Measurements from ENCODE around the gene ERCC1. TPM values are rescaled to one million over a fixed set of nuclear protein-coding genes. Genes with fewer than 3 reads are reported as not detected.

The ERCC1 gene
- total RNA-seq, 4 donors from 2014 or later = 38.8 to 42.6 (median 40.0) TPM

GRCh38 chr19:45444318-45445041 lies 20.8 kb upstream of the ERCC1 start:
- H3K4me3 ChIP-seq = peak overlapping the region; percentile 28 to 59 (median 36)
- H3K4me1 ChIP-seq = peaks cover 15 to 68% (median 39%) of the 10 kb centered on the region in 4 donors
- TF ChIP-seq EP300 (IDR thresholded peaks at IDR 0.05; ENCODE audit: low read depth) (peak; percentile 69), POLR2AphosphoS5 (IDR thresholded peaks at IDR 0.05) (peak; percentile 40 to 74 (median 58)), POLR2A (IDR thresholded peaks at IDR 0.05) (peak; percentile 45), CTCF (IDR thresholded peaks at IDR 0.05) (peak in 1 of 5 experiments; percentile 9)
- 14 to 40% methylated on average over 5 to 27 of the region's 47 CpGs for WGBS, 2 donors (ENCODE audit: low coverage in 1 of 2)
- no peaks in the 10 kb centered on the region for H3K36me3 ChIP-seq
- H3K9me3 ChIP-seq = no peaks in the 10 kb centered on the region
- peak overlapping the region; percentile 91 to 93 (median 92) for H3K27ac ChIP-seq
- in situ Hi-C loops (cut with MboI; ENCODE audit: low pct_ligation_motif_present in 1 of 4, low pct_unique_long_range_greater_than_20kb in 1 of 4, low sequenced_read_pairs in 3 of 4) (loop anchor here in 3 of 4 donors (5.0 kb wide), 1 partner anchor 33 kb away; no protein-coding TSS in a partner anchor), intact Hi-C loops (cut with DNase I; ENCODE audit: low total_unique reads) (no loop called here)
- DNase-seq = peak; percentile 96
- no peaks in the 10 kb centered on the region for H3K27me3 ChIP-seq

- peak overlapping the region; percentile 91 to 93 (median 92) for H3K27ac ChIP-seq
- H3K36me3 ChIP-seq = no peaks in the 10 kb centered on the region
- TF ChIP-seq EP300 (IDR thresholded peaks at IDR 0.05; ENCODE audit: low read depth) (peak; percentile 71), CTCF (IDR thresholded peaks at IDR 0.05) (no peak), POLR2A (IDR thresholded peaks at IDR 0.05) (peak; percentile 92), POLR2AphosphoS5 (IDR thresholded peaks at IDR 0.05) (peak; percentile 88 to 95 (median 94))
- intact Hi-C loops (cut with DNase I; ENCODE audit: low total_unique reads) (no loop called here), in situ Hi-C loops (cut with MboI; ENCODE audit: low pct_ligation_motif_present in 1 of 4, low pct_unique_long_range_greater_than_20kb in 1 of 4, low sequenced_read_pairs in 3 of 4) (loop anchor here in 3 of 4 donors (5.0 kb wide), 1 partner anchor 34 kb away; no protein-coding TSS in a partner anchor)
- peaks cover 11 to 65% (median 32%) of the 10 kb centered on the region in 4 donors for H3K4me1 ChIP-seq
- WGBS, 2 donors (ENCODE audit: low coverage in 1 of 2) = 1 to 2% methylated on average over 9 to 47 of the region's 49 CpGs
- peak overlapping the region; percentile 28 to 59 (median 36) for H3K4me3 ChIP-seq
- no peaks in the 10 kb centered on the region for H3K9me3 ChIP-seq
- H3K27me3 ChIP-seq = no peaks in the 10 kb centered on the region
- DNase-seq = peak; percentile 98
These were observed 20.0 kb upstream of the ERCC1 start for GRCh38 chr19:45443462-45444317.

- peak overlapping the region in 3 of 4 donors; percentile 29 to 59 (median 42) for H3K4me3 ChIP-seq
- in situ Hi-C loops (cut with MboI; ENCODE audit: low pct_ligation_motif_present in 1 of 4, low pct_unique_long_range_greater_than_20kb in 1 of 4, low sequenced_read_pairs in 3 of 4) = loop anchor here in 3 of 4 donors (5.0 kb wide), 1 partner anchor 34 kb away; no protein-coding TSS in a partner anchor
- 12% methylated on average over 15 of the region's 15 CpGs; no CpG with 5 or more reads in 1 of the 2 donors for WGBS, 2 donors (ENCODE audit: low coverage in 1 of 2)
- H3K9me3 ChIP-seq = no peaks in the 10 kb centered on the region
- H3K36me3 ChIP-seq = no peaks in the 10 kb centered on the region
- TF ChIP-seq EP300 (IDR thresholded peaks at IDR 0.05; ENCODE audit: low read depth) = no peak
- TF ChIP-seq POLR2AphosphoS5 (IDR thresholded peaks at IDR 0.05) = no peak
- TF ChIP-seq POLR2A (IDR thresholded peaks at IDR 0.05) = no peak
- no peak for TF ChIP-seq CTCF (IDR thresholded peaks at IDR 0.05)
- H3K27me3 ChIP-seq = no peaks in the 10 kb centered on the region
- peaks cover 11 to 57% (median 29%) of the 10 kb centered on the region in 4 donors for H3K4me1 ChIP-seq
- peak overlapping the region; percentile 91 to 93 (median 92) for H3K27ac ChIP-seq
- DNase-seq = peak; percentile 52
- intact Hi-C loops (cut with DNase I; ENCODE audit: low total_unique reads) = no loop called here
These were observed 19.2 kb upstream of the ERCC1 start for GRCh38 chr19:45442778-45443461.

All from transverse colon (tissue), 4 donors.